Inferior parietal cortex (tissue), 1 donor: Measurements from ENCODE around the gene MEIG1.
A peak's percentile ranks its signal among the peaks of the same experiment; 100 is the strongest.
"Not testable (repeated sequence)": the region's sequence is repeated elsewhere in the genome, so short reads cannot be mapped to it uniquely, and the experiment has no call there.

Experiments used
- DNase-seq: peaks from one replicate; pipeline ENCODE4 v3.0.0-alpha.2; 2016; ENCODE audit errors: extremely low spot score

Gene MEIG1

DNA sequence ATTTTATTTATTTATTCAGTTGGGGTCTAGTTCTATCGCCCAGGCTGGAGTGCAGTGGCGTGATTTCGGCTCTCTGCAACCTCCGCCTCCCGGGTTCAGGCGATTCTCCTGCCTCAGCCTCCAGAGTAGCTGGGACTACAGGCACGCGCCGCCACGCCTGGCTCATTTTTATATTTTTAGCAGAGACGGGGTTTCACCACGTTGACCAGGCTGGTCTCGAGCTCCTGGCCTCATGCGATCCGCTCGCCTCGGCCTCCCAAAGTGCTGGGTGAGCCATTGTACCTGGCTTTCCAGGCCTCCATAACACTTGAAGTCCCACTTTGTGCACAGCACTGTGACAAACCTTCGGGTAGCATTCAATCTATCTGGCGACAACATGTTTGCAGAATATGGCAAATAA is 4.3 kb upstream of the MEIG1 start:
- no peak for DNase-seq

DNA sequence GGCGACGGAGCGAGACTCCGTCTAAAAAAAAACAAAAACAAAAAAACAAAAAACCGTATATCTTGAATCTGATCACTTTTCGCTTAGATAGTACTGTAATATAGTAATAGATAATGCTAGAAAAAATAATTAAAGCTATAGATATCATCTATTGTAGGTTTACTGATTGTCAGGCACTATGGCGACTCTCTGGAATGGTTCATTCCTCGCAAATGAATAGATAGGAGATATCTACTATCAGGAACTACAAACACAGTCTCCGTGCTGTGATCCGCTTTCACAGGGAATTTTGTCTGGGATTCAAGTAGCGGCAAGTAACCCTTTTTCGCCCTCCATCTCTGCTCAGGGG is 342 bp upstream of the MEIG1 start:
- no peak for DNase-seq

DNA sequence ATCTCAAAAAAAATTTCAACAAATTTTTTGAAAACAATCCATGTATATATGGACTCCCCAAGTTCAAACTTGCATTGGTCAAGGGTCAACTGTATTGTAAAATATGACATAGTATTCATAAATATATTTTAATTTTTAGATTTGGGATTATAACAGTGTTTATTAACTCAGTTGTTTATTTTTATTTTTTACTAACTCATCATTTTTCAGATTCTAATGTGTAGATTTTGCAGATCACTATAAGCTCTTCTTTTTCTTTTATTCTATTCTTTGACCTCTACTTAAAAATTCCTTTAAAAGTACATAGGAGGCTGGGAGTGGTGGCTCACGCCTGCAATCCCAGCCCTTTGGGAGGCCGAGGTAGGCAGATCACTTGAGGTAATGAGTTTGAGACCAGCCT is 8.7 kb downstream of the MEIG1 start:
- DNase-seq: no peak

DNA sequence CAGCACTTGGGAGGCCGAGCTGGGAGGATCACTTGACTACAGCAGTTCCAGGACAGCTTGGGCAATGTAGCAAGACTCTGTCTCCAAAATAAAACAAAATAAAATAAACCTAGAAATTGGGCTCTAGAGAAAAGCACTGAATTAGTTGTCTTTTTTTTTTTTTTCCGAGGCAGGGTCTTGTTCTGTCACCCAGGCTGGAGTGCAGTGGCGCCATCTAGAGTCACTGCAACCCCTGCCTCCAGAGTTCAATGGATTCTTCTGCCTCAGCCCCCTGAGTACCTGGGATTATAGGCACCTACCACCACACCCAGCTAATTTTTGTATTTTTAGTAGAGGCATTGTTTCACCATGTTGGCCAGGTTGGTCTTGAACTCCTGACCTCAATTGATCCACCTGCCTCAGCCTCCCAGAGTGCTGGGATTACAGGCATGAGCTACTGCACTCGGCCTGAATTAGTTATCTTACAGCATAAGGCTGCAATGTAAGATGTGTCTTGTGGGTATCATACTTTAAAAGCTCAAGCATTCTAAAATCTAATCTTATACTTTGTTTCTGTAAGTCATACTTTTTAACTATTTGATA is 12.8 kb downstream of the MEIG1 start:
- DNase-seq: no peak

DNA sequence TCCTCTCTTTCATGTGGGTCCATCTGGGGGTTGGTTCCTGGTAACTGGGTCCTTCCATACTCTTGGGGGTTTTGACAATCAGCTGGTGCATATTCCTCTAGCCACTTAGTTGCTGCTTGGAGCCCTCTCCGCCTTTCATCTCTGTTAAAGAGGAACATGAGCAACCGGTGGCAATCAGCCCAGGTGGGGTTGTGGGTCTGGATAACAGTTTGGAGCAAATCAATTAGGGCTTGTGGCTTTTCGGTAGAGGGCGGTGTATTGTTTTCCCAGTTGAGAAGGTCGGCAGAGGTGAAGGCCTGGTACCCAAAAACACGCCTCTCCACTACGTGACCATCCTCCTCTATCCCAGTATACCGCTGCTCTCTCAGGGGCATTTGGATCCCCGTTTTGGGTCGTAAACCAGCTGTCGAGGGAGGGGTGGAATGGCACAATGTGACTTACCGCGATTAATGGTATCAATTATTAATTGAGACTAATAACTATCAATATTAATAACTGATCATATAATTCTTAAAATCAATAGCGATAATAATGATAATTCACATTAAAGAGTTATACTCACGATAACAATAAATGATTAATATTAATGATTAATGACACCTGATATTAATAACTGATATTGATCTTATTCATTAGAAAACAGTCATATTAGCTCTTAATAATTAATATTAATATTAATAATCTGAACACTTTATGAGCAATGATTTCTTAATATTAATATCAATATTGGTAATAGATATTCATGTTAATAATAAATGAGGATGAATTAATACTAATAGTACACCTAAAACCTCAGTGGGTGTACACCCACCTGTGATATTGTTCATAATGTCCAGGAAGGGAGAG is 15.2 kb downstream of the MEIG1 start:
- DNase-seq: not testable (repeated sequence)

DNA sequence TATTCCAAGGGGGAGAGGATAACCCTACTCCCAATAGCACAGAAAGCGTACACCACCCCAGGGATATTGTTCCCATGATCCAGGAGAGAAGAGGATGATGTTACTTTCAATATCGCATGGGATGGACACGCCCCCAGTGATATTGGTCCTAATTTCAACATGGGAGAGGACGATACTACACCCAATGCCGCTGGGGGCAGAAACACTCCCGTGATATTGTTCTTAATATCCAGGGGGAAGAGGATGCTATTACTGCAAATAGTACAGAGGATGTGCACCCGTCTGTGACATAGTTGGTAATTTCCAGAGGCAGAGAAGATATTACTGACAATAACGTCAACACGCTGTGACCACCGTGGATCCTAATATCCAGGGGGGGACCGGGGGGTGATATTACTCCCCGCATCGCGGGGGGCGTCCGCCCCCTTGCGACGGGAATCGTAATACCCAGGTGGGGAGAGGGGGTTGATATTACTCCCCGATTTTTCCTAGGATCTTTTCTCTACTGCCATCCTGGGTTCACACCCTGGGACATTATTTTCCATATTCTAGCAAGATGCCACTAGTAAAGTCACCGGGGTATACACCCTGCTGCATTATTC is 16.6 kb downstream of the MEIG1 start:
- no peak for DNase-seq

DNA sequence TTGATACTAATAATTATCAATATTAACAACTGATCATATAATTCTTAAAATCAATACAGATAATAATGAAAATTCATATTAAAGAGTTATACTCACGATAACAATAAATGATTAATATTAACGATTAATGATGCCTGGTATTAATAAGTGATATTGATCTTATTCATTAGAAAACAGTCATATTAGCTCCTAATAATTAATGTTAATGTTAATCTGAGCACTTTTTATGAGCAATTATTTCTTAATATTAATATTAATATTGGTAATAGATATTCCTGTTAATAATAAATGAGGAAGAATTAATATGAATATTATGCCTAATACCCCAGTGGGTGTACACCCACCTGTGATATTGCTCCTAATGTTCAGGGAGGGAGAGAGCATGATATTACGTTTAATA is 23.6 kb downstream of the MEIG1 start:
- DNase-seq: no peak

DNA sequence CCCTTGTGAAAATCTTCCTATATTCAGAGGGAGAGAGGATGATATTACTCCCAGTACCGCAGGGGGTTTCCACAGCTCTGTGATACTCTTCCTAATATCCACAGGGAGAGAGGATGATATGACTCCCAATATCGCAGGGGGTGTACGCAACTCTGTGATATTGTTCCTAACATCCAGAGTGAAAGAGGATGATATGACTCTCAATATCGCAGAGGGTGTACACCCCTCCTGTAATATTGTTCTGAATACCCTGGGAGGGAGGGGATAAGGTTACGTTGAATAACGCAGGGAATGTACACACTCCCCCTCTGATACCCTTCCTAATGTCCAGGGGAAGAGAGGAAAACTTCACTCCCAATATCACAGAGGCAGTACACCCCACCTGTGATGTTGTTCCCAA is 30.4 kb downstream of the MEIG1 start:
- DNase-seq: not testable (repeated sequence)

DNA sequence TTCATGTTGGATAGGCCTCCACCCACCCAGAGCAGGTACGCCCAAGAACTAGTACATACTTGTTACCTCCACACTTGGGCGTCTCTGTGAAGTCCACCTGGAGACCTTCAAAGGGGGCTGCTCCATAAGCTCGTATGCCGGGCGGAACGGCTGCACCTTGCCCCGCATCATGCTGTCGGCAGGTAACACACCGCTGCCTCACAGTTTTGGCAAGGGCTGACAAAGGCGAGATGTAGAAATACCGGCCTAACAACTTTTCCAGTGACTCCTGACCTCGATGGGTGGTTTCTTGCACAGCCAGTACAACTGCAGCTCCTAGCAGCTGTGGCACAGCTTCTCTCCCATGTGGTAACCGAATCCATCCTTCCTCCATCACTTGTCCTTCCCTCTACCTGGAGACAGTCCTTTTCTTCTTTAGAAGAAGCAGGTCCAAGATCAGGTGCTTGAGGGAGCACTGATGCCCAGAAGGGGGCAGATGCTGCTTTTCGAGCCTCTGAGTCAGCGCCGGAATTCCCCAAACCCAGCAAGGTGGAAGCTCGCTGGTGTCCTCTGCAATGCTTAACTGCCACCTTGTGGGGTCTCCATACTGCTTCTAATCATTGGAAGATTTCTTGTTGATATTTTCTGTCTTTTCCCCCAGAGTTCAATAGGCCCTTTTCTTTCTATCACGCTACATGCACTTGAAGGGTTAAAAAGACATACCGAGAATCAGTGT is 32.0 kb downstream of the MEIG1 start:
- not testable (repeated sequence) for DNase-seq

DNA sequence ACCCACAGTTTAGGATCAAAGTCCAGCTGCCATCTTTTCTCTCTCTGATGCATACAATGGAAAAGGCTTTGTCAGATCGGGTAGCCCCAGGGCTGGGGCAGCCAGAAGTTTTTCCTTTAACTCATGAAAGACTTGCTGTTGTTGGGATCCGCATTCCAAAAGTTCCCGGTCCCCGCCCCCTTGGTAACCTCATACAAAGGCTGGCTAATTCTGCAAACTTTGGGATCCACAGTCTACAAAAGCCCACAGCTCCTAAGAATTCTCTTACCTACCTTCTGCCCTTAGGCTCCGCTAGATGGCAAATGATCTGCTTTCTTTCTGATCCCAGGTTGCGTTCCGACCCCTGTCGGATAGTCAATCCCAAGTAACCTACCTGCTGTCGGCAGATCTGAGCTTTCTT is 33.1 kb downstream of the MEIG1 start:
- DNase-seq: not testable (repeated sequence)

DNA sequence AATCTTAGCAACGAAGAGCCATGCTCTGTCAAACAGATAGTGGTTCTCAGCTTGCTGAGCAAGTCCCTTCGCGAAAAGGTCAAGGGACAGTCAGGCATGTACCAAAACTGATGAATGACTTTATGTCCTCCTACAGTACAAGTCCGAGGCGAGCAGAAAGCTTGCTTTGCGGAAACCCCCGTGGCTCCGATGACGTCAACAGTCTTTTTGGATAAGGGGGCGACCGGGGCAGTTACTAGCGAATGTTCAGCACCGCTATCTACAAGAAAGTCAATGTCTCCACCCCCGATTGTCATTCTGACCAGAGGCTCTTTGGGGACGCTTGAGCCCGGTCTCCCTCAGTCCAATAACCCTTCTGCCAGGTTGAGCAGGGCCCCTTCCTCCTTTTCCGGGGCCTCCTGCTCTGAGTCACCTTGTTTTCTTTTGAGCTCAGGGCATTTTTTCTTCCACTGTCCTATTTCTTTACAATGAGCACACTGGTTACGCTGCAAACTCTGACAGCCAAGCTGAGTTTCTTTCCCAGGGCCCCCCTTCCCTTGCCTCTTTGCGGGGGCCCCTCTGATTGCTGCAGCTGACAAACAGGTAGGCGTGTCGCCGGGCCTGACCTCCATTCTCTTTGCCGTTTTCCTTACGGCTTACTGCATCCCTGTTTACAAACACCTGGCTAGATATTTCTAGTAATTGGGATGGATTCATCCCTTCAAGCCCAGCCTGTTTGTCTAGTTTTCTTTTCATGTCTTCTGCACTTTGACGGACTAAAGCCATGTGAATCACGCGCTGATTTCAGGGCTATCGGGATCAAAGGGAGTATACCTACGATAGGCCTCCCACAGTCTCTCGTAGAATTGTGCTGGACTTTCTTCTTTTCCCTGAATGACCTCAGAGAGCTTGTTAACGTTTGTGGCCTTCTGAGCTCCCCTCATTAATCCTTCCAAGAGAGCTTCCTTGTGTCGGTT is 34.6 kb downstream of the MEIG1 start:
- DNase-seq: not testable (repeated sequence)

DNA sequence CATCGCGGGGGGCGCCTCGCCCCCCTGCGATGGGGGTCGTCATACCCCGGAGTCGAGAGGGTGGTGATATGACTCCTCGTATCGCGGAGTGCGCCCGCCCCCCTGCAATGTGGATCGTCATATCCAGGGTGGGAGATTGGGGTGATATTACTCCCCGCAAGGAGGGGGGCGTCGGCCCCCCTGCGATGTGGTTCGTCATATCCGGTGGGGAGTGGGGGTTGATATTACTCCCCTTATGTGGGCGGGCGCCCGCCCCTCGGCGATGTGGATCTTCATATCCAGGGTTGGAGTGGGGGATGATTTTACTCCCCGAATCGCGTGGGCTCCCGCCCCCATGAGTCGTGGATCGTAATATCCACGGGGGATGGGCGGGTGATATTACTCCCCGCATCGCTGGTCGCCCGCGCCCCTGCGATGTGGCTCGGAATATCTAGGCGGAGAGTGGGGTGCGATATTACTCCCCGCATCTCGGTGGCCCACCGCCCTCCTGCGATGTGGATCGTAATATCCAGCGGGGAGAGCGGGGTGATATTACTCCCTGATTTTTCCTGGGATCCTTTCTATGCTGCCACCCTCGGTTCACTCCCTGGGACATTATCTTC is 36.9 kb downstream of the MEIG1 start:
- DNase-seq: no peak

DNA sequence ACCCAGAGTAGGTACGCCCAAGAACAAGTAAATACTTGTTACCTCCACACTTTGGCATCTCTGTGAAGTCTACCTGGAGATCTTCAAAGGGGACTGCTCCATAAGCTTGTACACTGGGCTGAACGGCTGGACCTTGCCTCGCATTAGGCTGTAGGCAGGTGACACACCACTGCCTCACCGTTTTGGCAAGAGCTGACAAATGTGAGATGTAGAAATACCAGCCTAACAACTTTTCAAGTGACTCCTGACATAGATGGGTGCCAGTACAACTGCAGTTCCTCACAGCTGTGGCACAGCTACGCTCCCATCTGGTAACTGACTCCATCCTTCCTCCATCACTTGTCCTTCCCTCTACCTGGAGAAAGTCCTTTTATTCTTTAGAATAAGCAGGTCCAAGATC is 54.3 kb downstream of the MEIG1 start:
- not testable (repeated sequence) for DNase-seq

DNA sequence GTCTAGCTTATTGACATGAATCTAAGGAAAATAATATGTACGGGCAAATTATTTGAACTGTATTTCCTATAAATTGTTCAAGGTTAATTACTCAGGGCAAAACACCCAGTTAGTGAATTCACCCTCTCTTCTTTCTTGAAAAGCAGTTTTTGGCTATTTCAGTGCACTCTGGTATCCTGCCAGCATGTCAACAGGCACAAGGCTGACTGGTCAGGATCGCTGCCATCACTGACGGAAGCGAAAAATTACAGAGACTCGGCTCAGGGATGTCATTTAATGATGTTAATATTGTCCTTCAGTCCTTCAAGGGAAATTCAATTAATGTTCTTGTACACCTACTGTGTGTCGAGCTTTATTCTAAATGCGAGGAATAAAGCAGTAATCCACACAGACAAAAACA is 56.3 kb downstream of the MEIG1 start:
- DNase-seq: peak; percentile 3

DNA sequence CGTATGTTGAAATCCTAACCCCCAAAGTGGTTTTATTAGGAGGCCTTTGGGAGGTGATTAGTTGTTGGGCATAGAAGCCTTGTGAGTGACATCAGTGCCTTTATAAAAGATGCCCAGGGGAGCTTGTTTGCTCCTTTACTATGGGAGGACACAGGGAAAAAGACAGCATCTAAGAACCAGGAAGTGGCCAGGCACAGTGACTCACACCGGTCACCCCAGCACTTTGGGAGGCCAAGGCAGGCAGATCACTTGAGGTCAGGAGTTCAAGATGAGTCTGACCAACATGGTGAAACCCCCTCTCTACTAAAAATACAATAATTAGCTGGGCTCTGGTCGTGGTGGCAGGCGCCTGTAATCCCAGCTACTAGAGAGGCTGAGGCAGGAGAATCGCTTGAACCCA is 61.8 kb downstream of the MEIG1 start:
- not testable (repeated sequence) for DNase-seq
